ENCODE results near the gene UBB. TPM values are rescaled to one million over a fixed set of nuclear protein-coding genes. Genes with fewer than 3 reads are reported as not detected.

The UBB gene
- 1,057 and 1,236 TPM in 2 replicates for total RNA-seq

GRCh38 chr17:16380640-16381495 lies at the start of gene UBB:
Gene UBB (plus strand): TSS chr17:16381091. CDS start chr17:16381908, 817 bp downstream.

DNA sequence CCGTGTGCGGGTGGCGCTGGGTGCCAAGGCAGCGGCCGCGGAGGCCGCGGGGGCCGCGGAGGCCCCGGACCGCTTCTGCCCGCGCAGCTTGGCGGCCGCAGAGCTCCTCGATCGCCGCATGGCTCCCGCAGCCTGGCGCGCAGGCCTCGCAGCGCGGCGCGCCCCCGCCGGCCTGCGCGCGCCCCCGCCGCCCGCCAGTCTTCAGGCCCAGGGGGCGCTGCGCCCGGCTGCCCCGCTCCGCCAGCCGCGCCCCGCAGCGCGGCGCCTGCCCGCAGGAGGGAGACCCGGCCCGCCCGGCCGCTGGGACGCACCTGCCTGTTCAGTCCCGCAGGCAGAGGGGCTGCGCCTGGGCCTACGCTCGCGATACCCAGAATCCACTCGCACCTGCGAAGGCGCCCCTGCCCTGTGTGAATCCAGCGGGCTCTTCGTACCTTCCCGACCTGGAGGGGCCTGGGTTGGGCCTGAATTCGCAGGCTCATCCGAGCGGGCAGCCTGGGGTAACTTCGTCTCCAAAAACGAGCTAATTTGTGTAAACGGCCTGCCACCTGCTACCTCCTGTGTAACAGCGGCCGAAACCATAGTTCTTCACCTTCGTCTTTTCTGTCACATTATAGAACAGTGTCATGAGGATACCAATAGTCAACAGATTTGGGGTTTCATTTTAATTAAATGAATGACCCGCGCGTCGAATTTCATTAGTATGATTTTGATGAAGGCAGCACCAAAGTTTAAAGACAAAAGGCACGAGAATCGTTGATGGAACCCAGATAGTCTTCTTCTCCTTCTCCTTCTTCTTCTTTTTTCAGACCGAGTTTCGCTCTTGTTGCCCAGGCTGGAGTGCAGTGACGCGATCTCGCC lies 27.3 kb upstream of the UBB start, which contains the start of gene CENPV:
Gene CENPV (minus strand): TSS at position 153 of the 858 bp plus-strand sequence. CDS start 33 bp downstream, at position 120.

GRCh38 chr17:16415031-16415924 lies 34.4 kb downstream of the UBB start, which contains the start of gene TRPV2:
Gene TRPV2 (plus strand): TSS chr17:16415571. CDS start chr17:16417669, 2,098 bp downstream.

Other genes with a start within 250 kb of the UBB start
- gene NCOR1, start 165.6 kb upstream of the UBB start, total RNA-seq: 97.4 and 124 TPM in 2 replicates
- 17.6 and 24.5 TPM in 2 replicates for gene PIGL, start 163.9 kb upstream of the UBB start, total RNA-seq
- 40.6 and 99.1 TPM in 2 replicates for gene CENPV, start 27.6 kb upstream of the UBB start, total RNA-seq
- gene TRPV2, start 34.5 kb downstream of the UBB start, total RNA-seq: 36.8 TPM in 2 replicates
- 1.5 TPM in 1 of 2 replicates, not detected in the other for gene LRRC75A, start 111.1 kb downstream of the UBB start, total RNA-seq
- gene ZNF287, start 188.1 kb downstream of the UBB start, total RNA-seq: 6.0 and 6.3 TPM in 2 replicates

Measured in mesangial cell (primary cell).